ENCODE data around the gene DNAJB14. TPM values are rescaled to one million over a fixed set of nuclear protein-coding genes. Genes with fewer than 3 reads are reported as not detected.

DNAJB14 gene
- polyA plus RNA-seq, 1 donor: 16.8 TPM

DNA sequence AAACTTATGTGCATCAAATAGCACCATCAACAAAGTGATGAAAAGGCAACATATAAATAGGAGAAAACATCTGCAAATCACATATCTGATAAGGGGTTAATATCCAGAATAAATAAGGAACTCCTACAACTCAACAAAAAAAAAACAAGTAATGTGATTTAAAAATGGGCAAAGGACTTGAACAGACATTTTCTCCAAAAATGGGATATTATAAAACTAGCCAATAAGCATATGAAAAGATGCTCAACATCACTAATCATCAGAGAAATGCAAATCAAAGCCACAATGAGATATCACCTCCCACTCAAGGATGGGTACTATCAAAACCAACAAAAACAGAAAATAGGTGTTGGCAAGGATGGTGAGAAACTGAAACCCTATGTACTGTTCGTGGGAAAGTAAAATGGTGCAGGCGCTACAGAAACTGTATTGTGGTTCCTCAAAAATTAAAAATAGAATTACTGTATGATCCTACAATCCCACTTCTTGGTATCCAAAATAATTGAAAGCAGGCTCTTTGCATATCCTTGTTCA lies 2.4 kb downstream of the DNAJB14 start:
- no peak for DNase-seq

DNA sequence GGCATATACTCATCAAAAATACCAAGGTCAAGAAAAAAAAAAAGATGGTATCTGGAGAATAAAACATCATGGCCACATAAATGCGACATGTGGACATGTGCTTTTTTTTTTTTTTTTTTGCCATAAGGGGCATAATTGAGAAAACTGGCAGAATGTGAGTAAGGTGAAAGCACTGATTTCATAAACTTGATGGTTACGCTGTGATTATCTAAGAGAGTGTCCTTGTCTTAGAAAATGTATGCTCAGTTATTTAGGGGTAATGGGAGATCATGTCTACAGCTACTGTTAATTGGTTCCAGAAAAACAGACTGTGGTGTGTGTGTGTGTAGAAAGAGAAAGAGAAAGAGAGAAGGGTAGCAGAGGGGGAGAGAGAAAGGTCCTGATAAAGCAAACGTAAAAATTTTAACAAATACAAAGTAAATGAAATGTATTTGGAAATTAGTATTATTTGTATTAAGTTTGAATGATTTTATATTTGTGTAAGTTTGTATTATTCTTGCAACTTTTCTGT lies 8.1 kb downstream of the DNAJB14 start:
- no peak for DNase-seq

- DNase-seq: no peak
Measured at GRCh38 chr4:99934891-99935290, 11.5 kb downstream of the DNAJB14 start.

DNA sequence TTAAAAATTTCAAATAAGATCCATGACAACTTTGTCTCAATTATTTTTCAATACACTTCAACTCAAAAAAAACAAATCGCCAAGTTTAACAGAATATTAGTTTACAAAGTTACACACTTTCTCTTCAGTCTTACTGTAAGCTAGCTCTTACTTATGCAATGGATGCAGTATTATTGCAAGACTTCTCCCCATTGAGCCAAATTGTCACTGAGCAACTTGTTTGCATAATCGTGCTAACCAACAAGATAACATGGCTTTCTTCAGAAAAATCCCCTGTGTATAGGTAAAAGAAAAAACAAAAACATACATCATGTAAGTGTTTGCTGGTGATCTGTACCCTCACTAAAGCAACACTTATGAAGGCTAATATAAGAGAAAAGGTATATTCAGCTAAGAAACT lies 18.9 kb downstream of the DNAJB14 start:
- DNase-seq: no peak

GRCh38 chr4:99921174-99921573 lies 25.2 kb downstream of the DNAJB14 start:
- DNase-seq: no peak

GRCh38 chr4:99918656-99919055 lies 27.8 kb downstream of the DNAJB14 start:
- no peak for DNase-seq

- DNase-seq: no peak
Measured at GRCh38 chr4:99917575-99917974, 28.8 kb downstream of the DNAJB14 start.

- no peak for DNase-seq
Measured at GRCh38 chr4:99915449-99915848, 31.0 kb downstream of the DNAJB14 start.

DNA sequence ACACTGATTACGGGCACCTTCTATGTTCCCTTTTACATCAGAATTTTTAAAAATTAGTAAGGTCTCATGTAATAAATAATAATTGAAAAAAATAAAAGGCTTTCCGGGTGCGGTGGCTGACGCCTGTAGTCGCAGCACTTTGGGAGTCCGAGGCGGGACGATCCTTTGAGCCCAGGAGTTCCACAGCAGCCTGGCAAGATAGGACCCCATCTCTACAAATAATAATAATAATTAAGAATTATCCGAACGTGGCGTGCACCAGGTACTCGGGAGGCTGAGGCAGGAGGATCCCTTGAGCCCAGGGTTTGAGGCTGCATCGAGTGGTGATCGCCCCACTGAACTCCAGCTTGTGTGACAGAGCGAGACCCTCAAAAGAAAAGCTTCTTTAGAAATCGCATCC lies 51.4 kb downstream of the DNAJB14 start:
- DNase-seq: no peak

DNA sequence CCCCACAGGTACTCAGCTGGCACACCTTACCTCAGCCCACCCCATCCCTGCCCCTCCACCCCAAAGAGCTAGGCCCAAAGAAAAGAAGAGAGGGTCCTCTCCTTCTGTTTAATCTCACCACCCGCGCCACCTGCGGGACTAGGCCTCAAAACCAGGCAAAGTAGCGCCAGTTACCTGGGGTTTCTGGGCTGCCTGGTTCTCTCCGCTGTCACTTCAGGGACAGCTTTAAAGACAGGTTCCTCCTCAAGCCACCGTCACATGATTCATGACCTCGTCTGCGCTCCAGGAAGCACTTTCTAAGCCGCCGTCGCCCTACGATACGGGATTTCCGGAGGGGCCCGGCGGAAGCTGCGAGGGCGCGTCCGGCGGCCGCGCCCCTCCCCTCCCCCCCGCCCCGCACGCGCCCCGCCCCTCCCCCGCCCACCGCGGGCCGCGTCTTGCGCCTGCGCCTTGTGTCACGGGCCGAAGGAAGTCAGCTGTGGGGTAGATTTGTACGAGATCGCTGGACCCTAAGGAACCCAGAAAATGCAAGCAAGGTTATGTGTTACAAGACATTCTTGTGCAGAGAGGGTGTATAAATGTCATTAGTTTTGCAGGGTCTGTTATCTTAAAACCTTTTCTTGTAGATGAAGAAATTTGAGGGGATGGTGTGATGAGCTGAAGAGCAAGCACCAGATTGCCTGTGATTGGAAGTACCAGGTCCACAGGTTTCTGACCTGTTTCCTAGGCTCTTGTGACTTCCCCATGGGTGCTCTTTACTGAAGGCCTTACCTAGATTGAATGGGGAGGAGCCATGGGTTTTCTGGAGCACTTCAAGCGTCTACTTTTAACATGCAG lies 52.0 kb downstream of the DNAJB14 start, which contains the start of gene LAMTOR3:
Gene LAMTOR3 (minus strand): TSS at position 267 of the 837 bp plus-strand sequence. CDS start 464 bp downstream, outside the sequence.
- DNase-seq: peak; percentile 92

DNA sequence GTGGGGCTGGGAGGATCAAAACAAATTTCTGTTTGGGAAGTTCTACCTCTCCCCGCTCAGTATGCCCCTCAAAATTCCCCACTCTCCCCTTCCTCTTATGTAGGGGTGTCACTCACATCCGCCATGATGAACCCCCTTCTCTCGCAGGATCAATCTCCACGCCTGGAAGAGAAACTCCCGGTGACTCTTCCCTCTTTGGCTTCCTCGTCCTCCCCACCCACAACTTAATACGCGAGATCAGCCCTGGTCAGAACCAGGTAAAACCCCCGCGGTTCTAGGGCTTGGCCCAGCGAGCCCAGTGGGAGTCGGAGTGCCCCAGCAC lies 52.6 kb downstream of the DNAJB14 start:
- no peak for DNase-seq

GRCh38 chr4:99893029-99893428 lies 53.4 kb downstream of the DNAJB14 start:
- DNase-seq: no peak

GRCh38 chr4:99891351-99891750 lies 55.1 kb downstream of the DNAJB14 start:
- no peak for DNase-seq

GRCh38 chr4:99887837-99888236 lies 58.6 kb downstream of the DNAJB14 start:
- no peak for DNase-seq

- no peak for DNase-seq
Measured at GRCh38 chr4:99886146-99886545, 60.3 kb downstream of the DNAJB14 start.

DNA sequence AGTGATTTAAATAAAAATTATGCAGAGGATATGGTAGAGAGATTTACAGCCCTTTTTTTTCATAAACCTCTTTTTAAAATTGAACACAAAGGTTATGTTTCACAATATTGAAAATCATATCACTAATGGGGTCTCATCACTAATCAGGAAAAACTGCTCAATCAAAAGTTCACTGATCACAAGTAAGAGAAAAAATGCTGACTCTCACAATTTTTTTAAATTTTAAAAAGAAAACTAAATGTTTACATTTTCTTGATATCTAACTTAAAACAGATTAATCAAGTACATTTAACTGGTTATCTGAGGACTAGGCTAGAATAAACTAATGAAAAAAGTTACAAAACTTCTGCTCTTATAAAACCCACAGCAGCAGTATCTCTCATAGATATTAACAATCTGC lies 60.7 kb downstream of the DNAJB14 start:
- DNase-seq: no peak

GRCh38 chr4:99885063-99885664 lies 61.3 kb downstream of the DNAJB14 start:
- DNase-seq: no peak

GRCh38 chr4:99879458-99879857 lies 67.0 kb downstream of the DNAJB14 start:
- no peak for DNase-seq

DNA sequence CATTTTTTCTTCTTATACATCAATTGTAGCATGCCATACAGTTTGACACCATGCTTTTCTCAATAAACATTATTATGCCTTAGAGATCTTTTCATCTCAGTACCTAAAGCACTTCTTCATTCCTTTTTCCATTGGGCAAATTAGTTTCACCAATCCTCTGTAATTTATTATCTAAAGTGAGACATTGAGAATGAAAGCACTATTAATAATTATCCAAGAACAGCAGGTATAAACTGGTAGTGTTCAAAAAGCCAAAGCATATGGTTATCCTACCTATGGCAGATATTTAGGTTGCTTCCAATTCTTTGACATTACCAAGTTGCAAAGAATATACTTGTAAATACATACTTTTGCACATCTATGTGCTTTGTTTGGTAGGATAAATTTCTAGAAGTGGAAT lies 67.8 kb downstream of the DNAJB14 start:
- DNase-seq: no peak

- no peak for DNase-seq
Measured at GRCh38 chr4:99876946-99877345, 69.5 kb downstream of the DNAJB14 start.

GRCh38 chr4:99875071-99875470 lies 71.3 kb downstream of the DNAJB14 start:
- no peak for DNase-seq

- no peak for DNase-seq
Measured at GRCh38 chr4:99872570-99872969, 73.8 kb downstream of the DNAJB14 start.

DNA sequence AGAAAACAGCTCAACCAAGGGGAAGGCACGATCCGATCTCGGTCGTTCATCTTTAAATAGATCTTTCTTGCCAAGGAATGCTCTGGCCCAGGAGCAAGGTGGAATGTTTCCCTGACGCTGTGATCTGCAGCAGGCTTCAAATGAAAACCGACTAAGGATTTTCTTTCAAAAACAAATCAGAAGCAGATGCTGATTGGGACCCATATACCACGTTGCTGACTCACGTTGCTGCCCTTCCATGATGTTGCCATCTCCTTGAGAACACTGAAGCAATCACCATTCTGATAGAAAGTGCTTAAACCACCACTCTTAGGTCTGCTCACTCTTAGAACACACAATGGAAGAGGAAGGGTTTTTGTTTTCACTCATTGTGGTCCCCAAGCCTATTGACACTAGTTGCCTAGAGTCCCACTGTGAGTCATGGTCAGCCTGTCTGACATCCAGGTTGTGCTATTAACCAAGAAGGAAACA lies 78.3 kb downstream of the DNAJB14 start:
- DNase-seq: peak; percentile 17

- no peak for DNase-seq
Measured at GRCh38 chr4:99863804-99864203, 82.6 kb downstream of the DNAJB14 start.
